ENCODE measurements around the gene TMEM42.
A peak's percentile ranks its signal among the peaks of the same experiment; 100 is the strongest.
"Not testable (repeated sequence)": the region's sequence is repeated elsewhere in the genome, so short reads cannot be mapped to it uniquely, and the experiment has no call there.

The TMEM42 gene

GRCh38 chr3:44848634-44849033 lies 13.1 kb upstream of the TMEM42 start:
- in situ Hi-C loops (cut with MboI; ENCODE audit: low sequenced_read_pairs, unreplicated experiment) = no loop called here
- TF ChIP-seq, protein P1, sequence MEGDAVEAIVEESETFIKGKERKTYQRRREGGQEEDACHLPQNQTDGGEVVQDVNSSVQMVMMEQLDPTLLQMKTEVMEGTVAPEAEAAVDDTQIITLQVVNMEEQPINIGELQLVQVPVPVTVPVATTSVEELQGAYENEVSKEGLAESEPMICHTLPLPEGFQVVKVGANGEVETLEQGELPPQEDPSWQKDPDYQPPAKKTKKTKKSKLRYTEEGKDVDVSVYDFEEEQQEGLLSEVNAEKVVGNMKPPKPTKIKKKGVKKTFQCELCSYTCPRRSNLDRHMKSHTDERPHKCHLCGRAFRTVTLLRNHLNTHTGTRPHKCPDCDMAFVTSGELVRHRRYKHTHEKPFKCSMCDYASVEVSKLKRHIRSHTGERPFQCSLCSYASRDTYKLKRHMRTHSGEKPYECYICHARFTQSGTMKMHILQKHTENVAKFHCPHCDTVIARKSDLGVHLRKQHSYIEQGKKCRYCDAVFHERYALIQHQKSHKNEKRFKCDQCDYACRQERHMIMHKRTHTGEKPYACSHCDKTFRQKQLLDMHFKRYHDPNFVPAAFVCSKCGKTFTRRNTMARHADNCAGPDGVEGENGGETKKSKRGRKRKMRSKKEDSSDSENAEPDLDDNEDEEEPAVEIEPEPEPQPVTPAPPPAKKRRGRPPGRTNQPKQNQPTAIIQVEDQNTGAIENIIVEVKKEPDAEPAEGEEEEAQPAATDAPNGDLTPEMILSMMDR (IDR thresholded peaks at IDR 0.05; ENCODE audit: borderline replicate concordance, control extremely low read depth, extremely low read depth, insufficient read depth, missing control alignments) = no peak
- no peak for DNase-seq (ENCODE audit: low spot score)

DNA sequence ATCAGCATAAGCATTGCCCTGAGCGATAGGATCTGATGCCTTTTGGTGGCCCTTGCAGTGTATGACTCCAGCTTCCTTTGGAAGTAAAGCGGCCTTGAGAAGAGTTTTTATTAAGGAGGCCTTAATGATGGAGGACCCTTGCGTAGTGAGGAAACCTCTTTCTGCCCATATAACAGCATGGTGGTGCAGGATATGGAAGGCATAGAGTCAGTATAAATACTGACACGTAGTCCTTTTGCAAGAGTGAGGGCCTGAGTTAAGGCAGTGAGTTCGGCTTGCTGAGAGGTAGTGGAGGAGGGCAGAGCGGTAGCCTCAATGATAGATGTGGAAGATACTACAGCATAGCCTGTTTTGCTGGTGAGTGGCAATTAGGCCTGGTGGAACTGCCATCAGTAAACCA lies 5.0 kb upstream of the TMEM42 start:
- DNase-seq (ENCODE audit: low spot score); in situ Hi-C loops (cut with MboI; ENCODE audit: low sequenced_read_pairs, unreplicated experiment): not testable (repeated sequence)

DNA sequence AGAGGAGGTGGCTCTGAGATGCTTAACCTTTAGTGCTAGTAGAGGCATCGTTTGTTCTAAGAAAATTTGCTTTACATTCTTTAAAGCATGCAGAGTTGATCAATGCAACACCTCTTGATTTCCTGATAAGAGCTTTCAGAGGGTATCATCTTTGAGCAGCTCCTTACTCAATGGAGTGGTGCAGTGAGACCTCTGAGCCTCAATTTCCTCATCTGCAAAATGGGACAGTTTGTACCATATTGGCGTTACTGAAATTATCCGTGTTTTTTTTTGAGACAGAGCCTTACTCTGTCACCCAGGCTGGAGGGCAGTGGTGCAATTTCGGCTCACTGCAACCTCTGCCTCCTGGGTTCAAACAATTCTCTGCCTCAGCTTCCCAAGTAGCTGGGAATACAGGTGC lies 1.6 kb upstream of the TMEM42 start:
- in situ Hi-C loops (cut with MboI; ENCODE audit: low sequenced_read_pairs, unreplicated experiment) = no loop called here
- TF ChIP-seq, protein P1 (IDR thresholded peaks at IDR 0.05; ENCODE audit: borderline replicate concordance, control extremely low read depth, extremely low read depth, insufficient read depth, missing control alignments) = no peak
- DNase-seq (ENCODE audit: low spot score) = no peak

- TF ChIP-seq, protein P1 (IDR thresholded peaks at IDR 0.05; ENCODE audit: borderline replicate concordance, control extremely low read depth, extremely low read depth, insufficient read depth, missing control alignments) = no peak
- in situ Hi-C loops (cut with MboI; ENCODE audit: low sequenced_read_pairs, unreplicated experiment) = no loop called here
- DNase-seq (ENCODE audit: low spot score) = peak; percentile 53
Observed at GRCh38 chr3:44862226-44862637, 520 bp downstream of the TMEM42 start.

- DNase-seq (ENCODE audit: low spot score) = no peak
- in situ Hi-C loops (cut with MboI; ENCODE audit: low sequenced_read_pairs, unreplicated experiment) = no loop called here
- TF ChIP-seq, protein P1 (IDR thresholded peaks at IDR 0.05; ENCODE audit: borderline replicate concordance, control extremely low read depth, extremely low read depth, insufficient read depth, missing control alignments) = no peak
Observed at GRCh38 chr3:44865272-44866035, 3.7 kb downstream of the TMEM42 start.

DNA sequence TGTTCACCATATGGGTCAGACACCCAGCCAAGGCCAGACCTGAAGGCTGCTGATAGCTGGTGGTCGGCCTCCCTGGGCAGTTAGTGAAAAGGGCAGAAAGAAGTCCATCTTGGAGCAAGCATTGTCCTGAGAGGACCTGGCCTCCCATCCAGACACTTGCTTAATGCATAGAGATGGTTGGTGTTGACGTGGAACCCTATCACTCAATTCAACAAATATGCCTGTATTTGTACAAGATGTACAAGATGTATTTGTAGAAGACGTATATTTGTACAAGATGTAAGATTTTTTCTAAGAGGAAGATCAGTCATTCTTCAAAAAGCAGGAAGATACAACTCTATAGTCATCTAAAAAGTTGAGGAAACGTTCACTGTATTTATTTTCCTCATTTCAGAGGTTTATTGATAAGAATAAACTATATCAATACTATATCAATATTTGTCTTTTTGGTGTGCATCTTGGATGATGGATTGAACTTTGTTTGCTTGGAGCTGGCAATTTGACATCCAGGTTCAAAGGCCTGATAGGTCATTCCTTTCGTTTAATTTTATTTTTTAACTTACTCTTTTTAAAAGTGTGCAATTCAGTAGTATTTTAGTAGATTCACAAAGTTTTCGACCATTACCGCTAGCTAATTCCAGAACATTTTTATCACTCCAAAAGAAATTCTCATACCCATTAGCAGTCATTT lies 5.9 kb downstream of the TMEM42 start:
- TF ChIP-seq, protein P1 (IDR thresholded peaks at IDR 0.05; ENCODE audit: borderline replicate concordance, control extremely low read depth, extremely low read depth, insufficient read depth, missing control alignments) = no peak
- in situ Hi-C loops (cut with MboI; ENCODE audit: low sequenced_read_pairs, unreplicated experiment) = no loop called here
- no peak for DNase-seq (ENCODE audit: low spot score)
